Hepatocyte (in vitro differentiated cells): ENCODE data around the gene GPATCH4. TPM values are rescaled to one million over a fixed set of nuclear protein-coding genes. Genes with fewer than 3 reads are reported as not detected.
A peak's percentile ranks its signal among the peaks of the same experiment; 100 is the strongest.

Source experiments
- DNase-seq: peaks from one replicate; pipeline ENCODE4 v3.0.0-alpha.2; 2016; ENCODE audit warnings: low spot score
- H2AFZ ChIP-seq: fragments of 200-600 bp; sonication (generic); 2 replicates; pipeline ENCODE4 v1.6.0; 2016; ENCODE audit warnings: antibody characterized with exemption, mild to moderate bottlenecking
- H3K27ac ChIP-seq: fragments of 200-600 bp; sonication (generic); 2 replicates; pipeline ENCODE4 v1.5.1; 2016; ENCODE audit warnings: mild to moderate bottlenecking
- H3K27me3 ChIP-seq: fragments of 200-600 bp; sonication (generic); 2 replicates; pipeline ENCODE4 v1.6.1; 2016
- H3K36me3 ChIP-seq: fragments of 200-600 bp; sonication (generic); replicated peaks from 2 replicates; pipeline ENCODE4 v1.5.1; 2016; ENCODE audit warnings: low read depth; ENCODE audit not compliant: insufficient read depth
- H3K4me1 ChIP-seq: fragments of 200-600 bp; sonication (generic); 2 replicates; pipeline ENCODE4 v1.5.1; 2016; ENCODE audit warnings: mild to moderate bottlenecking, moderate library complexity; ENCODE audit not compliant: insufficient read depth
- H3K4me2 ChIP-seq: fragments of 200-600 bp; sonication (generic); 2 replicates; pipeline ENCODE4 v1.6.0; 2016
- H3K4me3 ChIP-seq: fragments of 200-600 bp; sonication (generic); 2 replicates; pipeline ENCODE4 v1.5.1; 2016; ENCODE audit warnings: mild to moderate bottlenecking
- H3K79me2 ChIP-seq: fragments of 200-600 bp; sonication (generic); 2 replicates; pipeline ENCODE4 v1.6.0; 2017; ENCODE audit warnings: mild to moderate bottlenecking
- H3K9me2 ChIP-seq: fragments of 200-600 bp; sonication (generic); replicated peaks from 2 replicates; pipeline ENCODE4 v1.6.0; 2017; ENCODE audit warnings: mild to moderate bottlenecking; ENCODE audit not compliant: insufficient read depth
- H3K9me3 ChIP-seq: fragments of 200-600 bp; sonication (generic); 2 replicates; pipeline ENCODE4 v1.5.1; 2016; ENCODE audit warnings: low read depth, mild to moderate bottlenecking
- H4K20me1 ChIP-seq: fragments of 200-600 bp; sonication (generic); 2 replicates; pipeline ENCODE4 v1.6.0; 2016; ENCODE audit warnings: mild to moderate bottlenecking; ENCODE audit not compliant: insufficient read depth, poor library complexity, severe bottlenecking
- EZH2 ChIP-seq: fragments of 200-600 bp; sonication (generic); IDR thresholded peaks from 2 replicates; pipeline ENCODE4 v1.6.1; 2016; ENCODE audit warnings: antibody characterized with exemption, mild to moderate bottlenecking, borderline replicate concordance
- EZH2phosphoT487 ChIP-seq: fragments of 200-600 bp; sonication (generic); IDR thresholded peaks from one replicate; pipeline ENCODE4 v1.6.1; 2018; ENCODE audit warnings: antibody characterized with exemption, mild to moderate bottlenecking, low read depth, moderate library complexity; ENCODE audit not compliant: unreplicated experiment, severe bottlenecking
- WGBS: methylation state at CpG from one replicate; pipeline ENCODE4 v1.1.6; 2016; ENCODE audit warnings: low lambda C conversion rate; ENCODE audit errors: missing lambda C conversion rate; 5-methylcytosine and 5-hydroxymethylcytosine counted together
- polyA plus RNA-seq: library from polyadenylated mRNA; unstranded; fragments of >200 nt; fragmentation: Nextera tagmentation; extraction: Ambion mirVana; gene quantifications from 2 replicates; pipeline ENCODE4 v1.2.1, GENCODE V29; 2016
- total RNA-seq: library from RNA; depleted of rRNA; stranded (reverse); fragments of >200 nt; gene quantifications from 2 replicates; pipeline ENCODE4 v1.2.3, GENCODE V29; 2014
- TF ChIP-seq, protein P1 (sequence below): fragments of 200-600 bp; sonication (generic); IDR thresholded peaks from 2 replicates; pipeline ENCODE4 v1.5.1; 2016; ENCODE audit warnings: antibody characterized with exemption, mild to moderate bottlenecking; ENCODE audit not compliant: poor library complexity

The GPATCH4 gene
- total and polyA plus RNA-seq, 2 experiments from 2014 or later: 5.6 to 28.3 TPM

- TF ChIP-seq, protein P1, sequence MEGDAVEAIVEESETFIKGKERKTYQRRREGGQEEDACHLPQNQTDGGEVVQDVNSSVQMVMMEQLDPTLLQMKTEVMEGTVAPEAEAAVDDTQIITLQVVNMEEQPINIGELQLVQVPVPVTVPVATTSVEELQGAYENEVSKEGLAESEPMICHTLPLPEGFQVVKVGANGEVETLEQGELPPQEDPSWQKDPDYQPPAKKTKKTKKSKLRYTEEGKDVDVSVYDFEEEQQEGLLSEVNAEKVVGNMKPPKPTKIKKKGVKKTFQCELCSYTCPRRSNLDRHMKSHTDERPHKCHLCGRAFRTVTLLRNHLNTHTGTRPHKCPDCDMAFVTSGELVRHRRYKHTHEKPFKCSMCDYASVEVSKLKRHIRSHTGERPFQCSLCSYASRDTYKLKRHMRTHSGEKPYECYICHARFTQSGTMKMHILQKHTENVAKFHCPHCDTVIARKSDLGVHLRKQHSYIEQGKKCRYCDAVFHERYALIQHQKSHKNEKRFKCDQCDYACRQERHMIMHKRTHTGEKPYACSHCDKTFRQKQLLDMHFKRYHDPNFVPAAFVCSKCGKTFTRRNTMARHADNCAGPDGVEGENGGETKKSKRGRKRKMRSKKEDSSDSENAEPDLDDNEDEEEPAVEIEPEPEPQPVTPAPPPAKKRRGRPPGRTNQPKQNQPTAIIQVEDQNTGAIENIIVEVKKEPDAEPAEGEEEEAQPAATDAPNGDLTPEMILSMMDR: no peak
- TF ChIP-seq EZH2 (no peak), EZH2phosphoT487 (no peak)
- Histone ChIP-seq H3K9me3 (no peaks in the 10 kb centered on the region), H3K27me3 (no peaks in the 10 kb centered on the region), H2AFZ (no peak overlapping the region), H3K4me2 (no peak overlapping the region), H4K20me1 (no peaks in the 10 kb centered on the region), H3K9me2 (no peaks in the 10 kb centered on the region), H3K4me3 (no peak overlapping the region), H3K79me2 (peaks cover 2% of the 10 kb centered on the region), H3K36me3 (no peaks in the 10 kb centered on the region), H3K4me1 (no peaks in the 10 kb centered on the region), H3K27ac (no peak overlapping the region)
- WGBS: 88% methylated on average over 3 of the region's 3 CpGs
- DNase-seq: no peak
Measured at GRCh38 chr1:156586892-156587477, 14.3 kb downstream of the GPATCH4 start.

DNA sequence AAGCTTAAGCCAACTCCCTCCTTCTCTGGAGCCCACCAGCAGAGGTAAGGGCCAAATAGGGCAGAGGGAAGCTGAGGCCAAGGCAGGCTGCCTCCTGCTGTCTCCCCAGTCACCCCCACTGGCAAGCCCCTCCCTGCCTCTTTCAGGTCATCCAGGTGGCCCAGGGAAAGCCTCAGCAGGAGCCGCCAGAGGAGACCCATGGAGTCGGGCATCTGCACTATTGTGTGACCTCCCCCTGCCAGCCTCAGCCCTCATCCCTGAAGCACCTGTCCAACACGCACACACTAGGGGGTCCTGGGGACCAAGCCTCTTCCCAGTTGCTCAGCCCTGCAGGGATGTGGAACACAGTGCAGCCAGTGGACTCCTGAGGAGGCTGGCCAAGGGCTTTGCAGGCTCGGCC lies 15.0 kb downstream of the GPATCH4 start:
- H3K27me3 ChIP-seq: no peaks in the 10 kb centered on the region
- no peaks in the 10 kb centered on the region for H3K79me2 ChIP-seq
- WGBS: 65% methylated on average over 4 of the region's 4 CpGs
- no peak for TF ChIP-seq EZH2
- TF ChIP-seq, protein P1: no peak
- no peak for TF ChIP-seq EZH2phosphoT487
- H2AFZ ChIP-seq: no peak overlapping the region
- no peak overlapping the region for H3K4me2 ChIP-seq
- H3K27ac ChIP-seq: no peak overlapping the region
- no peaks in the 10 kb centered on the region for H3K9me2 ChIP-seq
- H3K4me3 ChIP-seq: no peak overlapping the region
- H3K4me1 ChIP-seq: no peaks in the 10 kb centered on the region
- H3K9me3 ChIP-seq: no peaks in the 10 kb centered on the region
- H4K20me1 ChIP-seq: no peaks in the 10 kb centered on the region
- DNase-seq: no peak
- no peaks in the 10 kb centered on the region for H3K36me3 ChIP-seq

GRCh38 chr1:156584813-156585212 lies 16.5 kb downstream of the GPATCH4 start:
- Histone ChIP-seq H3K36me3 (no peaks in the 10 kb centered on the region), H3K4me1 (no peaks in the 10 kb centered on the region), H4K20me1 (no peaks in the 10 kb centered on the region), H2AFZ (no peak overlapping the region), H3K4me2 (no peak overlapping the region), H3K79me2 (no peaks in the 10 kb centered on the region), H3K4me3 (no peak overlapping the region), H3K27me3 (no peaks in the 10 kb centered on the region), H3K9me2 (no peaks in the 10 kb centered on the region), H3K9me3 (no peaks in the 10 kb centered on the region), H3K27ac (no peak overlapping the region)
- 30% methylated on average over 10 of the region's 11 CpGs for WGBS
- DNase-seq: peak; percentile 34
- TF ChIP-seq EZH2phosphoT487: no peak
- TF ChIP-seq, protein P1: peak; percentile 36
